Measurements from ENCODE around the gene WDR45B.

The WDR45B gene

DNA sequence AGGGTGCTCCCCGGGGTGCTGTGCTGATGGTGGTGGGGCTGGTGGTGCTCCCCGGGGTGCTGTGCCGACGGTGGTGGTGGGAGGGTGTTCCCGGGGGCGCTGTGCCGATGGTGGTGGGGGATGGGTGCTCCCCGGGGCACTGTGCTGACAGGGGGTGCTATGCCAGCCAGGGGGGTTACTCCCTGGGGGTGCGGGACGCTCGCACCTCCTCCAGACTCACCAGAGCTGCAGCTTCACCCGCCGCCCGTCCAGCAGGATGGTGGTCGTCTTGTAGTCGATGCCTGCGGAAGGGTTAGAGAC lies 16.0 kb upstream of the WDR45B start:
- H4K20me1 ChIP-seq (ENCODE audit: insufficient read depth, low read length): no peaks in the 10 kb centered on the region
- H3K4me2 ChIP-seq (ENCODE audit: low read length): no peak overlapping the region
- H3F3A ChIP-seq (ENCODE audit: insufficient read depth, low read length): no peaks in the 10 kb centered on the region
- H3K36me3 ChIP-seq (ENCODE audit: insufficient read depth, low read length): no peaks in the 10 kb centered on the region; the same call in 1 of the 2 replicates
- H3K79me2 ChIP-seq (ENCODE audit: insufficient read depth, low read length): no peaks in the 10 kb centered on the region
- H3K4me3 ChIP-seq (ENCODE audit: low read depth, low read length, poor library complexity, severe bottlenecking): no peak overlapping the region
- H3K9me3 ChIP-seq (ENCODE audit: low read length): no peaks in the 10 kb centered on the region
- no peak overlapping the region for H3K9ac ChIP-seq (ENCODE audit: low read length)
- no peaks in the 10 kb centered on the region for H3K9me2 ChIP-seq (ENCODE audit: low read depth, low read length)
- TF ChIP-seq, protein P1, sequence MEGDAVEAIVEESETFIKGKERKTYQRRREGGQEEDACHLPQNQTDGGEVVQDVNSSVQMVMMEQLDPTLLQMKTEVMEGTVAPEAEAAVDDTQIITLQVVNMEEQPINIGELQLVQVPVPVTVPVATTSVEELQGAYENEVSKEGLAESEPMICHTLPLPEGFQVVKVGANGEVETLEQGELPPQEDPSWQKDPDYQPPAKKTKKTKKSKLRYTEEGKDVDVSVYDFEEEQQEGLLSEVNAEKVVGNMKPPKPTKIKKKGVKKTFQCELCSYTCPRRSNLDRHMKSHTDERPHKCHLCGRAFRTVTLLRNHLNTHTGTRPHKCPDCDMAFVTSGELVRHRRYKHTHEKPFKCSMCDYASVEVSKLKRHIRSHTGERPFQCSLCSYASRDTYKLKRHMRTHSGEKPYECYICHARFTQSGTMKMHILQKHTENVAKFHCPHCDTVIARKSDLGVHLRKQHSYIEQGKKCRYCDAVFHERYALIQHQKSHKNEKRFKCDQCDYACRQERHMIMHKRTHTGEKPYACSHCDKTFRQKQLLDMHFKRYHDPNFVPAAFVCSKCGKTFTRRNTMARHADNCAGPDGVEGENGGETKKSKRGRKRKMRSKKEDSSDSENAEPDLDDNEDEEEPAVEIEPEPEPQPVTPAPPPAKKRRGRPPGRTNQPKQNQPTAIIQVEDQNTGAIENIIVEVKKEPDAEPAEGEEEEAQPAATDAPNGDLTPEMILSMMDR (IDR thresholded peaks at IDR 0.05; ENCODE audit: low read length): no peak
- TF ChIP-seq EZH2 (IDR thresholded peaks at IDR 0.05; ENCODE audit: borderline replicate concordance, low read length): no peak
- no peak overlapping the region for H3K27ac ChIP-seq (ENCODE audit: low read depth, low read length, poor library complexity, severe bottlenecking)
- H3K4me1 ChIP-seq (ENCODE audit: insufficient read depth, low read length, severe bottlenecking): no peaks in the 10 kb centered on the region
- no peaks in the 10 kb centered on the region; the same call in 1 of the 2 replicates for H3K27me3 ChIP-seq (ENCODE audit: insufficient read depth, low read length)
- H2AFZ ChIP-seq (ENCODE audit: low read length): no peak overlapping the region

DNA sequence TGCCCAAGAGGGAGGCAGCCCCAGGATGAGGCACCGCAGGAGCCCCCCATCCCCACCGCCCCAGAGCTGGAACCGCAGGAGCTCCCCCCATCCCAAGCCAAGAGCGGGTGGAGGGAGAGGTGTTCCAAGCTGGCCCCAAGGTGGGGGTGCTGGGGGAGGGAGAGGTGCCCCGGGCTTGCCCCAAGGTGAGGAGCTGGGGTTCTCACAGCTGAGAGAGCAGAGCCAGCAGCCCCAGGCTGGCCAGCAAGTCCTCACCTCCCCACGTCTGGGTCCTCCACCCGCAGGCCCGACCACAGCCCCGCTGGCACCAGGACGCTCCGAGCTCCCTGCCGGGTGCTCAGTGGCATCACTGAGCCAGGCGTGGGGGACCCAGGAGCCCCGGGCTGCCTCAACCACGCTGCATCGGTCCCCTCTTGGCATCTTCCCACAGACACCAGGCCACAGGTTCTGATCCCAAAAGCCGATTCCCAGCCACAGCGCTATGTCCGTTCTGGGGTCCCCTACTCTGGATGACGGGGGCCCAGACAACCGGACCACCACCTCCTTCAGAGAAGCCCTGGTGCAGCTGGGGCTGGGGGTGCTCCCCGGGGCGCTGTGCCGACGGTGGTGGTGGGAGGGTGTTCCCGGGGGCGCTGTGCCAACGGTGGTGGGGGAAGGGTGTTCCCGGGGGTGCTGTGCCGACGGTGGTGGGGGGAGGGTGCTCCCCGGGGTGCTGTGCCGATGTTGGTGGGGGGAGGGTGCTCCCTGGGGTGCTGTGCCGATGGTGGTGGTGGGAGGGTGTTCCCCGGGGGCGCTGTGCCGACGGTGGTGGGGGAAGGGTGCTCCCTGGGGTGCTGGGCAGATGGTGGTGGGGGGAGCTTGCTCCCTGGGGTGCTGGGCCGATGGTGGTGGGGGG lies 15.4 kb upstream of the WDR45B start:
- H3K4me3 ChIP-seq (ENCODE audit: low read depth, low read length, poor library complexity, severe bottlenecking): no peak overlapping the region
- H3K27ac ChIP-seq (ENCODE audit: low read depth, low read length, poor library complexity, severe bottlenecking): no peak overlapping the region
- no peak overlapping the region for H2AFZ ChIP-seq (ENCODE audit: low read length)
- H3K36me3 ChIP-seq (ENCODE audit: insufficient read depth, low read length): no peaks in the 10 kb centered on the region; the same call in 1 of the 2 replicates
- no peak overlapping the region for H3K4me2 ChIP-seq (ENCODE audit: low read length)
- H3K9me2 ChIP-seq (ENCODE audit: low read depth, low read length): no peaks in the 10 kb centered on the region
- no peaks in the 10 kb centered on the region for H3K4me1 ChIP-seq (ENCODE audit: insufficient read depth, low read length, severe bottlenecking)
- no peak for TF ChIP-seq EZH2 (IDR thresholded peaks at IDR 0.05; ENCODE audit: borderline replicate concordance, low read length)
- TF ChIP-seq, protein P1 (IDR thresholded peaks at IDR 0.05; ENCODE audit: low read length): no peak
- no peak overlapping the region for H3K9ac ChIP-seq (ENCODE audit: low read length)
- no peaks in the 10 kb centered on the region for H3K79me2 ChIP-seq (ENCODE audit: insufficient read depth, low read length)
- no peaks in the 10 kb centered on the region for H3K9me3 ChIP-seq (ENCODE audit: low read length)
- H4K20me1 ChIP-seq (ENCODE audit: insufficient read depth, low read length): no peaks in the 10 kb centered on the region
- no peaks in the 10 kb centered on the region; the same call in 1 of the 2 replicates for H3K27me3 ChIP-seq (ENCODE audit: insufficient read depth, low read length)
- H3F3A ChIP-seq (ENCODE audit: insufficient read depth, low read length): no peaks in the 10 kb centered on the region

DNA sequence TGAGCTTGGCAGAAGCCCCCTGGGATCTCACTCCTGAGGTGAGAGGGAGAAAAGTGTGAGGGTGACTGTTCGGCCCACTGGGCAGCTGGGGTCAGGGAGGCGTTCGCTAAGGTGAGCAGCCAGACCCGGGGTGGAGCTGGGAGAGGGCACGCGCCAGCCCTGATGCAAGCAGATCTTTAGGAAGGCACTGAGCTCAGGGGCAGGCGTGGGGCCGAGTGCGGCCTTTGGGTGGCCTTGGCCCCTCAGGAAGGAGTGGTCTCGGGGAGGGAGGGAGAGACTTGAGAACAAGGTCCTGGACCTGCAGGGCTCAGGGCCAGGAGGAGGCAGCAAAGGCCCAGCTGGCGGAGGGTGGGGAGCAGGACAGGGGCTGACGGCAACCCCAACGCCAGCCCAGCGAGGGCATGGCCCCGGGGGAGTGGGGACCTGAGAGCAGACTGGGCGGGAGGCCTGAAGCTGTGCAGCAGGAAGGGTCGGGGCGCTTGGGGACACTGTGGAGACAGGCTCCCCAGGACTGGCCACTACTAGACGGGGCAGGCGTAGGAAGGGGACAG lies 14.5 kb upstream of the WDR45B start:
- Histone ChIP-seq H3K36me3 (ENCODE audit: insufficient read depth, low read length) (no peaks in the 10 kb centered on the region; the same call in 1 of the 2 replicates), H3K4me3 (ENCODE audit: low read depth, low read length, poor library complexity, severe bottlenecking) (no peak overlapping the region), H3K79me2 (ENCODE audit: insufficient read depth, low read length) (no peaks in the 10 kb centered on the region), H3K27ac (ENCODE audit: low read depth, low read length, poor library complexity, severe bottlenecking) (no peak overlapping the region), H3K9ac (ENCODE audit: low read length) (no peak overlapping the region), H2AFZ (ENCODE audit: low read length) (no peak overlapping the region), H3K4me1 (ENCODE audit: insufficient read depth, low read length, severe bottlenecking) (no peaks in the 10 kb centered on the region), H3F3A (ENCODE audit: insufficient read depth, low read length) (no peaks in the 10 kb centered on the region), H3K27me3 (ENCODE audit: insufficient read depth, low read length) (no peaks in the 10 kb centered on the region; the same call in 1 of the 2 replicates), H3K4me2 (ENCODE audit: low read length) (no peak overlapping the region), H3K9me2 (ENCODE audit: low read depth, low read length) (no peaks in the 10 kb centered on the region), H3K9me3 (ENCODE audit: low read length) (no peaks in the 10 kb centered on the region), H4K20me1 (ENCODE audit: insufficient read depth, low read length) (no peaks in the 10 kb centered on the region)
- TF ChIP-seq, protein P1 (IDR thresholded peaks at IDR 0.05; ENCODE audit: low read length): no peak
- TF ChIP-seq EZH2 (IDR thresholded peaks at IDR 0.05; ENCODE audit: borderline replicate concordance, low read length): no peak

All from OCI-LY1 (cell line).